ENCODE results near the gene SFMBT1. TPM values are rescaled to one million over a fixed set of nuclear protein-coding genes. Genes with fewer than 3 reads are reported as not detected.
"Not testable (repeated sequence)": the region's sequence is repeated elsewhere in the genome, so short reads cannot be mapped to it uniquely, and the experiment has no call there.

SFMBT1 gene
- total RNA-seq, 2 donors from 2014 or later: 7.4 to 13.5 TPM

DNA sequence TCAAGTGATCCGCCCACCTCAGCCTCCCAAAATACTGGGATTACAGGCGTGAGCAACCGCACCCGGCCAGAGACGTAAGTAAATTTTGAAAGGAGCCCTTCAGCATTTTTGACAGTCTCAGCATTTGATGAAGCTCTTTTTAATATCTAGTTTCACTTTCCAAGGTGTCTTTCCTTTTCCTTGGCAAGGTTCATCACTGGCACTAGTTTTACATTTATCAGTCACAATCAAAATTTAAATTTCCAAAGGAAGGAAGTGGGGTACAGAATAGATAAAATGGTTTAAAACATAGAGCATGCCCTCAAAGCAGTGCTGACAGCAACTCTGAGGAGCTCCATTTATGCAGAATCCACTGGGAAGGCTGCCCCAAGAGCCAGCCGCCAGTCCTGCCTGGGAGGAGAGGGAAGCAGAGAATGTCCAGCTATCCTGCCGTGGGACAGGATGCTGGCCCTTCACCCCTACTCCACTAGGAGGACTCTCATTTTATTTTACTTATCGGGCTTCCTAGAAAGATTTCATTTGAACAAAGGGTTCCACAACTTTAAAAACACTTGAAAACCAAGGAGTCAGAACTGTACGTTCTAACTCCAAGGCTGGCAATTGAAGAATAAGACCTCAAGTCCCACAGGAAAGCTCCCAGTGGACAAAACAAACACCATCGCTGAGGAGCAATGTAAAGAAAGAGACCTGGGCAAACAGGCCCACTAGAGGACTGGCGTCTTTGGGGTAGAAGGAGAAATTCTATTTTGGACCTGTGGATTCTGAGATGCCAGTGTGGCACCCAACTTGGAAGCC is 9.9 kb downstream of the SFMBT1 start:
- H3K36me3 ChIP-seq: no peaks in the 10 kb centered on the region
- H3K27ac ChIP-seq: no peak overlapping the region
- TF ChIP-seq, protein P1, sequence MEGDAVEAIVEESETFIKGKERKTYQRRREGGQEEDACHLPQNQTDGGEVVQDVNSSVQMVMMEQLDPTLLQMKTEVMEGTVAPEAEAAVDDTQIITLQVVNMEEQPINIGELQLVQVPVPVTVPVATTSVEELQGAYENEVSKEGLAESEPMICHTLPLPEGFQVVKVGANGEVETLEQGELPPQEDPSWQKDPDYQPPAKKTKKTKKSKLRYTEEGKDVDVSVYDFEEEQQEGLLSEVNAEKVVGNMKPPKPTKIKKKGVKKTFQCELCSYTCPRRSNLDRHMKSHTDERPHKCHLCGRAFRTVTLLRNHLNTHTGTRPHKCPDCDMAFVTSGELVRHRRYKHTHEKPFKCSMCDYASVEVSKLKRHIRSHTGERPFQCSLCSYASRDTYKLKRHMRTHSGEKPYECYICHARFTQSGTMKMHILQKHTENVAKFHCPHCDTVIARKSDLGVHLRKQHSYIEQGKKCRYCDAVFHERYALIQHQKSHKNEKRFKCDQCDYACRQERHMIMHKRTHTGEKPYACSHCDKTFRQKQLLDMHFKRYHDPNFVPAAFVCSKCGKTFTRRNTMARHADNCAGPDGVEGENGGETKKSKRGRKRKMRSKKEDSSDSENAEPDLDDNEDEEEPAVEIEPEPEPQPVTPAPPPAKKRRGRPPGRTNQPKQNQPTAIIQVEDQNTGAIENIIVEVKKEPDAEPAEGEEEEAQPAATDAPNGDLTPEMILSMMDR (IDR thresholded peaks at IDR 0.05): no peak
- ATAC-seq (ENCODE audit: insufficient number of reproducible peaks, low FRiP score, low read depth) (no peak), DNase-seq (ENCODE audit: low spot score) (no peak)
- H3K4me3 ChIP-seq: no peak overlapping the region
- H3K9me3 ChIP-seq: no peaks in the 10 kb centered on the region
- H3K27me3 ChIP-seq (replicated peaks; ENCODE audit: insufficient read depth): no peaks in the 10 kb centered on the region
- H3K4me1 ChIP-seq (ENCODE audit: control insufficient read depth in 1 of 2, low read depth in 2 of 2): peaks cover 0 to 2% of the 10 kb centered on the region in 2 donors

GRCh38 chr3:53035018-53035417 is 10.9 kb downstream of the SFMBT1 start:
- H3K4me1 ChIP-seq (ENCODE audit: control insufficient read depth in 1 of 2, low read depth in 2 of 2); H3K36me3 ChIP-seq; H3K4me3 ChIP-seq; H3K27me3 ChIP-seq (replicated peaks; ENCODE audit: insufficient read depth); ATAC-seq (ENCODE audit: insufficient number of reproducible peaks, low FRiP score, low read depth); H3K27ac ChIP-seq; H3K9me3 ChIP-seq; DNase-seq (ENCODE audit: low spot score): not testable (repeated sequence)

DNA sequence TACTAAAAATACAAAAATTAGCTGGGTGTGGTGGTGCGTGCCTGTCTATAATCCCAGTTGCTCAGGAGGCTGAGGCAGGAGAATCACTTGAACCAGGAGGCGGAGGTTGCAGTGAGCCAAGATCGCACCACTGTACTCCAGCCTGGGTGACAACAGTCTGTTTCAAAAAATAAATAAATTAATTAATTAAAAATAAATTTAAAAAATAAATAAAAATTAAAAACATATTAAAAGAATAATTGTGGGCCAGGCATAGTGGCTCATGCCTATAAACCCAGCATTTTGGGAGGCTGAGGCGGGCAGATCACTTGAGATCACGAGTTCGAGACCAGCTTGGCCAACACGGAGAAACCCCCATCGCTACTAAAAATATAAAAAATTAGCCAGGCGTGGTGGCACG is 11.5 kb downstream of the SFMBT1 start:
- not testable (repeated sequence) for DNase-seq (ENCODE audit: low spot score); H3K4me1 ChIP-seq (ENCODE audit: control insufficient read depth in 1 of 2, low read depth in 2 of 2); ATAC-seq (ENCODE audit: insufficient number of reproducible peaks, low FRiP score, low read depth)

DNA sequence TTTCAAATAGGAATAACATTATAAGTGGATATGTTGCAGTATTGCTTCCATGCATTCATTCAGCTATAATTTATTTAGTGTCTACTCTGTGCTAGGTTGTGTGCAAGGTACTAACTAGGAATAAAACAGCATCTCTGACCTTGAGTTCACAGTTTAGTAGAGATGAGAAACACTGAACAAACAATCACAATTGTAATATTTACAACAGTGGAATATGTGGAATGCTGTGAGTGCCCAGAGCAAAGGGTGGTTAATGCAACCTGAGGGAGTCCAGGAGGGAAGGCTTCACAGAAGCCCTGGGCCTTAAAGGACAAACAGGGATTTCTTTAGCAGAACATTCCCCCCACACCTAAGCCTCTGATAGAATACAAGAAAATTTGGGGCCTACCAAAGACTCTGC is 13.3 kb downstream of the SFMBT1 start:
- Histone ChIP-seq H3K27me3 (replicated peaks; ENCODE audit: insufficient read depth) (no peaks in the 10 kb centered on the region), H3K36me3 (no peaks in the 10 kb centered on the region), H3K4me3 (no peak overlapping the region), H3K9me3 (no peaks in the 10 kb centered on the region), H3K27ac (no peak overlapping the region), H3K4me1 (ENCODE audit: control insufficient read depth in 1 of 2, low read depth in 2 of 2) (peaks cover 0 to 2% of the 10 kb centered on the region in 2 donors)
- TF ChIP-seq, protein P1 (IDR thresholded peaks at IDR 0.05): no peak
- no peak for DNase-seq (ENCODE audit: low spot score)
- ATAC-seq (ENCODE audit: insufficient number of reproducible peaks, low FRiP score, low read depth): no peak

More for the DNA sequence above, 11.5 kb downstream of the SFMBT1 start:
- H3K36me3 ChIP-seq; H3K4me3 ChIP-seq; H3K27me3 ChIP-seq (replicated peaks; ENCODE audit: insufficient read depth); H3K9me3 ChIP-seq; H3K27ac ChIP-seq: not testable (repeated sequence)

DNA sequence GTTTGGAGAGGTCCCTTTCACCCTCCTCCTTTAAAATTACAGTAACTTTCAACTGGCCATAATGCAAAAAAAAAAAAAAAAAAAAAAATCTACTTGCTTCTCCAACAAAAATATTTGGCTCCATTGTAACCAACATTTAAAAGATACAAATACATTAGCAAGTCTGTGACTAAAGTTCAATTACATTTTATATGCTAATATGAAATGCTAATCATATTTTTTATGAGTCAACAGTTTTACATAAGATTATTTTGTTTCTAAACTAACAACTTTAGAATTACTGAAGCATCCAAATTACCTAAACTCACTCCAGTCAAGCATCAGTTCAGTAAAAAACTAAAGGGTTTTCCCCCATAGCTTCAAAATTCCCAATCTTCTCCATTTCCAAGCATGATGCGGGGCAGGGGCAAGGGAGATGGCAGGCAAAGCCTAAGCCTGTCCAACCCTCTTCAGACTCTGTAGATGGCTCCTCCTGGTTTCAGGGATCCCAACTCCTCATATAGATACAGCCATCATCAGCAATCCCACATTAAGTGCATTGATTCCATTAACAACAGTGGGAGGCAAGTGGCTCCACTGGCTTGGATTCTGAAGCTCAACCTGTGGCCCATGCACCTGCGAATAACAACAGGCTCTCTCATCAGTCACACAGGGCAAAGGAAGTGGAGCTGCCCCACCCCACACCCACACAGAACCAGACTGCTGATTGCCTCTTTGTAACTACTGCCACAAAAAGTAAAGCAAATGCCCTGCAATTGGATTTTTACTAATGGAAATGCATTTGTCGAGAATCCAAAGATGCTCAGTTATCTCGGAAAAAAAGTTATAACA is 15.0 kb downstream of the SFMBT1 start:
- Histone ChIP-seq H3K27me3 (replicated peaks; ENCODE audit: insufficient read depth) (no peaks in the 10 kb centered on the region), H3K4me3 (no peak overlapping the region), H3K27ac (no peak overlapping the region), H3K4me1 (ENCODE audit: control insufficient read depth in 1 of 2, low read depth in 2 of 2) (peaks cover 0 to 2% of the 10 kb centered on the region in 2 donors), H3K9me3 (no peaks in the 10 kb centered on the region), H3K36me3 (no peaks in the 10 kb centered on the region)
- TF ChIP-seq, protein P1 (IDR thresholded peaks at IDR 0.05): no peak
- ATAC-seq (ENCODE audit: insufficient number of reproducible peaks, low FRiP score, low read depth) (no peak), DNase-seq (ENCODE audit: low spot score) (no peak)

GRCh38 chr3:53028641-53029040 is 17.2 kb downstream of the SFMBT1 start:
- ATAC-seq (ENCODE audit: insufficient number of reproducible peaks, low FRiP score, low read depth) (no peak), DNase-seq (ENCODE audit: low spot score) (no peak)
- Histone ChIP-seq H3K4me3 (no peak overlapping the region), H3K9me3 (no peaks in the 10 kb centered on the region), H3K27ac (no peak overlapping the region), H3K27me3 (replicated peaks; ENCODE audit: insufficient read depth) (no peaks in the 10 kb centered on the region), H3K36me3 (no peaks in the 10 kb centered on the region), H3K4me1 (ENCODE audit: control insufficient read depth in 1 of 2, low read depth in 2 of 2) (peaks cover 0 to 2% of the 10 kb centered on the region in 2 donors)
- TF ChIP-seq, protein P1 (IDR thresholded peaks at IDR 0.05): no peak
